Kidney epithelial cell (primary cell): Measurements from ENCODE around the gene CHTF18. TPM values are rescaled to one million over a fixed set of nuclear protein-coding genes. Genes with fewer than 3 reads are reported as not detected.
"Not testable (repeated sequence)": the region's sequence is repeated elsewhere in the genome, so short reads cannot be mapped to it uniquely, and the experiment has no call there.

Experiments
- DNase-seq: peaks from one replicate; pipeline ENCODE4 v3.0.0-alpha.2; 2010; ENCODE audit warnings: low read depth
- H3K27me3 ChIP-seq: 2 replicates; pipeline ENCODE4 v1.6.0; 2011; ENCODE audit warnings: low read length; ENCODE audit not compliant: control insufficient read depth, insufficient read depth
- H3K36me3 ChIP-seq: 2 replicates; pipeline ENCODE4 v1.5.1; 2011; ENCODE audit warnings: low read length; ENCODE audit not compliant: control insufficient read depth, insufficient read depth
- H3K4me3 ChIP-seq: 2 replicates; pipeline ENCODE4 v1.5.1; 2011; ENCODE audit warnings: low read depth, mild to moderate bottlenecking, control low read depth, low read length
- total RNA-seq: library from RNA; depleted of rRNA; stranded (reverse); fragments of >200 nt; gene quantifications from 2 replicates; pipeline ENCODE4 v1.2.3, GENCODE V29; 2015
- TF ChIP-seq, protein P1 (sequence below): IDR thresholded peaks from 2 replicates; pipeline ENCODE4 v1.5.1; 2011; ENCODE audit warnings: mild to moderate bottlenecking, moderate library complexity, low read length, control low read depth, inconsistent platforms; ENCODE audit not compliant: insufficient read depth, poor library complexity, severe bottlenecking

Gene CHTF18
- total RNA-seq, 1 donor from 2014 or later, result 23.9 TPM

DNA sequence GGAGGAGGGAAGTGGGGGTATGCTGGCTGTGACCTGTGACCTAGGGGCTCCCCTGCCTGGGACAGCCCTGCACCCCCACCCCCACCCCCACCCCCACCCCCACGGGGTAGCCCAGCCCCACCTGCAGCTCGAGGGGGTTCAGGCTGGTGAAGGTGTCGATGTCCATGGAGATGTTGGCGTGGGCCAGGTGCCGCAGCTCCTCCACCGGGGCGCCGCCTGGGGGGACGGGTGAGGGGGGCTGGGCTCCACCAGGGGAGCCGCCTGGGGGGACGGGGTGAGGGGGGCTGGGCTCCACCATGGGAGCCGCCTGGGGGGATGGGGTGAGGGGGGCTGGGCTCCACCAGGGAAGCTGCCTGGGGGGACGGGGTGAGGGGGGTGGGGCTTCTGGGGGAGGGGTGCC is 18.0 kb upstream of the CHTF18 start:
- Histone ChIP-seq H3K4me3 (no peak overlapping the region), H3K36me3 (no peaks in the 10 kb centered on the region), H3K27me3 (no peaks in the 10 kb centered on the region)
- DNase-seq, result no peak
- TF ChIP-seq, protein P1, sequence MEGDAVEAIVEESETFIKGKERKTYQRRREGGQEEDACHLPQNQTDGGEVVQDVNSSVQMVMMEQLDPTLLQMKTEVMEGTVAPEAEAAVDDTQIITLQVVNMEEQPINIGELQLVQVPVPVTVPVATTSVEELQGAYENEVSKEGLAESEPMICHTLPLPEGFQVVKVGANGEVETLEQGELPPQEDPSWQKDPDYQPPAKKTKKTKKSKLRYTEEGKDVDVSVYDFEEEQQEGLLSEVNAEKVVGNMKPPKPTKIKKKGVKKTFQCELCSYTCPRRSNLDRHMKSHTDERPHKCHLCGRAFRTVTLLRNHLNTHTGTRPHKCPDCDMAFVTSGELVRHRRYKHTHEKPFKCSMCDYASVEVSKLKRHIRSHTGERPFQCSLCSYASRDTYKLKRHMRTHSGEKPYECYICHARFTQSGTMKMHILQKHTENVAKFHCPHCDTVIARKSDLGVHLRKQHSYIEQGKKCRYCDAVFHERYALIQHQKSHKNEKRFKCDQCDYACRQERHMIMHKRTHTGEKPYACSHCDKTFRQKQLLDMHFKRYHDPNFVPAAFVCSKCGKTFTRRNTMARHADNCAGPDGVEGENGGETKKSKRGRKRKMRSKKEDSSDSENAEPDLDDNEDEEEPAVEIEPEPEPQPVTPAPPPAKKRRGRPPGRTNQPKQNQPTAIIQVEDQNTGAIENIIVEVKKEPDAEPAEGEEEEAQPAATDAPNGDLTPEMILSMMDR, result no peak

DNA sequence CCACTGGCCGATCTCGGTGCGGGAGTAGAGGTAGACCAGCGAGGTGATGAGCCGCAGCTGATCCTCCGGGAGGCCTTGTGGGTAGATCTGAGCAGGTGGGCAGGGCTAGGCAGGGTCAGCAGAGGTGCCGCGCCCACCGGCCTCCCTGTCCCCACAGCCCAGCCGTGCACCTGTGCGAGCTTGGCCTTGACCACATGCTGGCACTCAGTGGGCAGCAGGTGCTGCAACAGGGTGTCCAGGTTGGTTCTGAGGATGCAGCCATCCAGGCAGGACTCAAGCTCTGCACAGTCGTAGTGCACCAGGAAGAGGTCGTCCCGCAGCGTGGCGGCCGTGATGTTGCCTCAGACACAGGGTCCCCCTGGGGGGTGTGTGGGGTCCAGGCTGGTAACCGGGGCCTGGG is 15.5 kb upstream of the CHTF18 start:
- Histone ChIP-seq H3K27me3 (no peaks in the 10 kb centered on the region), H3K36me3 (no peaks in the 10 kb centered on the region), H3K4me3 (no peak overlapping the region)
- no peak for DNase-seq
- TF ChIP-seq, protein P1, result no peak

DNA sequence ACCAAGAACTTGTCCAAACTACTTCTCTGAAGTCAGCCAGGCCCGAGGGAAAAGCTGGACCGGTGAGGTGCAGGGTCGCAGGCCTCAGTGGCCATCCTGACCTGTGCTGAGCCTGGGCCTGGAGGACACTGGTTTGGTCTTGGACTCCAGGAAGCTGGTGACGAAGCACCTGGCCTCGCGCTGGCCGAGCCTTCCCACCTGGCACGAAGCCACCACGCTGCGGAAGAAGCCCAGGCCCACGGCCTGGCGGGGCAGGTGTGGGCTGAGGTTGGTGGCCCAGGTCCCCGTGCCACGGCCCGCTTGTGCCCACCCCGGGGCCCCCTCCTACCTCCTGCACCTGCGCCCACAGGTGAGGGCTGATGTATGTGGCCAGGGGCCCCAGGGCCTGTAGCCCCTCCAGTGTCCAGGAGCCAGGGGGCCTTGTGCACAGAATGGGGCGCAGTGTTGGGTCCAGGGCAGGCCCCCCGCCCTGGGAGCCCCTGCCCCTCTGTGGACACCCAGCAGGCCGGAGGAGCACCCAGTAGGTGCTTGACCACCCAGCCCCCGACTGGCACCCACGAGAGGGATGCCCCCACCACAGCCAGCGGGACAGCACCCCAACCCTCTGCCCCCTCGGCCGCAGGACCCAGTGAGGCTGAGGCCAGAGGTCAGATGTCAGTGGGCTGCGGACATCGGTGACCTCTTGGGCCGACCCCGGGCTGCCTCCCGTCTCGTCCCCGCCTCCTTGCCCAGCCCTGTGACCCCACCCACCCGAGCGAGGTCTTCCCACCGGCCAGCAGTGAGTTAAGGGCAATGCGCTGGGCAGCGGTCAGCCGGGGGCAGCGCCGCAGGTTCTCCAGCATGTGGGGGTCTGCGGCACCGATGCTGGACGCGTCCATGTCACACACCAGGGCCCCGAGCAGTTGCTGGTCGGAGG is 14.1 kb upstream of the CHTF18 start:
- DNase-seq, result no peak
- H3K36me3 ChIP-seq, result no peaks in the 10 kb centered on the region
- H3K4me3 ChIP-seq, result no peak overlapping the region
- TF ChIP-seq, protein P1, result no peak
- H3K27me3 ChIP-seq, result no peaks in the 10 kb centered on the region

DNA sequence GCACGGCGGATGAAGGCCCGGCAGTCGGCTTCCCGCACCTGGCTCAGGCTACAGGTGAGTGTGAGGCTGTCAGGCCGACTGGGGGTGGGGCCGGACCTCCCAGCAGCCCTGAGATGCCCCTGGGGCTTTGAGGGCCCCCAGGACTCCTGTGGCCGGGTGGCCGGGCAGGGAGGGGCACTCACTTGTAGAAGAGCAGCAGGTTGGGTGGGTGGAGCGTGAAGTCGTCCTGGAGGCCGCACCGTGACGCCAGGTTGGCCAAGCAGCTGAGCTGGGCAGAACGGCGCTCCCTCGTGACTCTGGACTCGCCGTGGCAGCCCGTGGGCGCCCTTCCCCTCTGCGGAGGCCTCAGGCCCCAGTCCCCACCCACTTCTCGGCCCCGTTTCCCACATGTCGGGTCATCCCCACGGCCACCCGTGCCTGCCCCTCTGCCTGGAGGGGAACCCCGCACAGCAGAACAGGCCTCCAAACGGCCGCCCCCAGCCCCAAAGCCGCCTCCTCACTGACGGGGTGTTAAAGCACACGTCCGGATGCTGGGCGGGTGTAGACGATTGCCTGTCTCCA is 13.1 kb upstream of the CHTF18 start:
- no peak for DNase-seq
- H3K27me3 ChIP-seq, result no peaks in the 10 kb centered on the region
- TF ChIP-seq, protein P1, result no peak
- H3K36me3 ChIP-seq, result no peaks in the 10 kb centered on the region
- no peak overlapping the region for H3K4me3 ChIP-seq

DNA sequence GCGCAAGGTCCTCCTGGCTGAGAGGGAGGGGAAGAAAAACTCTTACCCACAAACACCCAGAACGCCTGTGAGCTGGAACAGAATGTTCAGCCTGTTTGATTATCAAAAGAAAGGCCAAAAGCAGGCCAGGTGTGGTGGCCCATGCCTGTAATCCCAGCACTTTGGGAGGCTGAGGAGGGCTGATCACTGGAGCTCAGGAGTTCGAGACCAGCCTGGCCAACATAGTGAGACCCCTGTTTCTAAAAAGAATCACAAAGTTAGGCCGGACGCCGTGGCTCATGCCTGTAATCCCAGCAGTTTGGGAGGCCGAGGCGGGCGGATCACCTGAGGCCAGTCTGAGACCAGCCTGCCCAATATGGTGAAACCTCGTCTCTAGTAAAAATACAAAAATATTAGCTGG is 12.1 kb upstream of the CHTF18 start:
- H3K27me3 ChIP-seq, H3K4me3 ChIP-seq, H3K36me3 ChIP-seq, DNase-seq: not testable (repeated sequence)

DNA sequence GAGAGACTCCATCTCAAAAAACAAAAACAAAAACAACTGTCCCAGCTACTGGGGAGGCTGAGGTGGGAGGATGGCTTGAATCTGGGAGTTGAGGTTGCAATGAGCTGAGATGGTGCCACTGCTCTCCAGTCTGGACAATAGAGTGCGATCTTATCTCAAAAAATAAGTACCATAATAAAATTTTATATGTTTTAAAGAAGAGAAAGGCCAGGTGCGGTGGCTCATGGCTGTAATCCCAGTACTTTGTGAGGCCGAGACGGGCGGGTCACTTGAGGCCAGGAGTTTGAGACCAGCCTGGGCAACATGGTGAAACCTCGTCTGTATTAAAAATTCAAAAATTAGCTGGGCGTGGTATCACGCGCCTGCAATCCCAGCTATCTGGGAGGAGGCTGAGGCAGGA is 11.6 kb upstream of the CHTF18 start:
- DNase-seq, result no peak
- peaks cover 10% of the 10 kb centered on the region for H3K27me3 ChIP-seq
- TF ChIP-seq, protein P1, result no peak
- H3K4me3 ChIP-seq, result no peak overlapping the region
- H3K36me3 ChIP-seq, result no peaks in the 10 kb centered on the region
